Esophagus muscularis mucosa (tissue), 2 donors: ENCODE results near the gene MNAT1.

Source experiments
- EP300 ChIP-seq: sonication (generic); formaldehyde crosslinking; IDR thresholded peaks from one replicate; pipeline ENCODE4 v1.6.1; 2017; ENCODE audit warnings: antibody characterized with exemption
- POLR2A ChIP-seq: fragments of 450-650 bp; IDR thresholded peaks from one replicate; pipeline ENCODE4 v1.6.1; 2017; ENCODE audit warnings: antibody characterized with exemption, moderate library complexity, mild to moderate bottlenecking, low read depth

DNA sequence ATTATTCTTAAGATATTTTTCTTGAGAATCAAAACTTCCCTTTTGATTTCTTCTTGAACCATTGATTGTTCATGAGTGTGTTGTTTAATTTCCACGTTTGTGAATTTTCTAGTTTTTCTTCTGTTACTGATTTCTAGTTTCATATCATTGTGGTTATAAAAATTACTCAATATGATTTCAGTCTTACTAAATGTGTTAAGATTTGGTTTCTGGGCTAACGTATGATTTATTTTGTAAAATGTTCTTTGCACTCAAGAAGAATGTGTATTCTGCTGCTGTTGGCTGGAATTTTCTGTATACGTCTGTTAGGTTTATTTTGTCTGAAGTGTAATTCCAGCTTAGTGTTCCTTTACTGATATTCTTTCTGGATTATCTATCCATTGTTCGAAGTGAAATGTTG is 221.6 kb downstream of the MNAT1 start:
- TF ChIP-seq EP300 = no peak
- TF ChIP-seq POLR2A = no peak
